ENCODE measurements around the gene C4B.
"Not testable (repeated sequence)": the region's sequence is repeated elsewhere in the genome, so short reads cannot be mapped to it uniquely, and the experiment has no call there.

C4B gene

GRCh38 chr6:32005991-32006529 lies 8.5 kb upstream of the C4B start:
- not testable (repeated sequence) for H3K4me3 ChIP-seq (ENCODE audit: low read depth, low read length); DNase-seq (ENCODE audit: low read depth)

DNA sequence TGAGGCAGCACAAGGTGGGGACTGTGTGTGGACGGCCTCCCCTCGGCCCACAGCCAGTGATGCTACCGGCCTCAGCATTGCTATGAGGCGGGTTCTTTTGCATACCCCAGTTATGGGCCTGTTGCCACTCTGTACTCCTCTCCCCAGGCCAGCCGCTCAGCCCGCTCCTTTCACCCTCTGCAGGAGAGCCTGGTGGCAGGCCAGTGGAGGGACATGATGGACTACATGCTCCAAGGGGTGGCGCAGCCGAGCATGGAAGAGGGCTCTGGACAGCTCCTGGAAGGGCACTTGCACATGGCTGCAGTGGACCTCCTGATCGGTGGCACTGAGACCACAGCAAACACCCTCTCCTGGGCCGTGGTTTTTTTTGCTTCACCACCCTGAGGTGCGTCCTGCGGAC lies 7.5 kb upstream of the C4B start:
- not testable (repeated sequence) for DNase-seq (ENCODE audit: low read depth); H3K4me3 ChIP-seq (ENCODE audit: low read depth, low read length)

- H3K4me3 ChIP-seq (ENCODE audit: low read depth, low read length); DNase-seq (ENCODE audit: low read depth): not testable (repeated sequence)
Measured at GRCh38 chr6:32008037-32008436, 6.6 kb upstream of the C4B start.

DNA sequence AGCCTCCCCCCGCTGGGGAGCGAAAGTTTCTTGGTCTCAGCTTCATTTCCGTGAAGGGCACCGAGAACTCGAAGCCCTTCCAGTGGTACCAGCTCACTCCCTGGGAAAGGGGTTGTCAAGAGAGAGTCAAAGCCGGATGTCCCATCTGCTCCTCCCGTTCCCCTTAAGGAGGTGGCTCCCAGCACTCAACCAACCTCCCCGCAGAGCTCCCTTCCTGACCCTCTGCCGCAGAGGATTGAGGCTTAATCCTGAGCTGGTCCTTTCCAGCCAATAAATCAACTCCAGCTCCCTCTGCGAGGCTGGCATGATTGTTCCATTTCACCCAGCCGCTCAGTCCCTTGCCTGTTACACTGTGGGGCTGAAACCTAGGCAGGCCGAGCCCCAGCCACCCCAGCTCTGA lies 6.0 kb upstream of the C4B start:
- DNase-seq (ENCODE audit: low read depth); H3K4me3 ChIP-seq (ENCODE audit: low read depth, low read length): not testable (repeated sequence)

GRCh38 chr6:32009537-32009936 lies 5.1 kb upstream of the C4B start:
- DNase-seq (ENCODE audit: low read depth); H3K4me3 ChIP-seq (ENCODE audit: low read depth, low read length): not testable (repeated sequence)

DNA sequence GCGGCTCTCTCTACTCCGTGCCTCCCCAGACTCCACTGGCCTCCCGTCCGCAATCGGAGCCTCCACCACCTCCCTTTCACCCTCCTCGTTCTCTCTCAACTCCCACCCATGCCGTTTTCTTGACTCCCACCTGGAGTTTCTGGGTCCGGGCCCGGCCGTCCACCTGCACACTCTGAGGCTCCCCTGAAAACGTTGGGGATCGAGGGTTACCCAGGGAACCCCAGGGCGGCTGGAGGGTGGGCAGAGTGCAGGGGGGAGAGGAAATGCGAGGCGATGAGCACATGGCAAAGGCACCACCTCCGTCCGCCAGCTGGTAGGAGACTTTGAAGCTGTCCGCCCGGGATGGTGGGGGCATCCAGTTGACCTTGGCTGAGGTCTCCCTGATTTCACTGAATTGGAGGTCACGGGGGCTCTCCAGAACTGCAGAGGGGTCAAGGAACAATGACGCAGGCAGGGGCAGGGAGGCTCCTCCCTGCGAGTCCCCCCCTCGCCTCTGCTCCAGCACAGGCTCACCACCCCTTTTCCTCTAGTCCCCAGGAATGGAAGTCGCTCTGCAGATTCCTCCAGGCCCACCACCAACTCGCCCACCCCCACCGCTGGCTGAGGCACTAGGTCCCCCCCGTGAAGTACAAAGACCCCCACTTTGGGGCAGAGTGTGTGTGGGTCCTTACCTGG lies 3.6 kb upstream of the C4B start:
- H3K4me3 ChIP-seq (ENCODE audit: low read depth, low read length); DNase-seq (ENCODE audit: low read depth): not testable (repeated sequence)

- not testable (repeated sequence) for DNase-seq (ENCODE audit: low read depth); H3K4me3 ChIP-seq (ENCODE audit: low read depth, low read length)
Measured at GRCh38 chr6:32012941-32013617, 1.5 kb upstream of the C4B start.

DNA sequence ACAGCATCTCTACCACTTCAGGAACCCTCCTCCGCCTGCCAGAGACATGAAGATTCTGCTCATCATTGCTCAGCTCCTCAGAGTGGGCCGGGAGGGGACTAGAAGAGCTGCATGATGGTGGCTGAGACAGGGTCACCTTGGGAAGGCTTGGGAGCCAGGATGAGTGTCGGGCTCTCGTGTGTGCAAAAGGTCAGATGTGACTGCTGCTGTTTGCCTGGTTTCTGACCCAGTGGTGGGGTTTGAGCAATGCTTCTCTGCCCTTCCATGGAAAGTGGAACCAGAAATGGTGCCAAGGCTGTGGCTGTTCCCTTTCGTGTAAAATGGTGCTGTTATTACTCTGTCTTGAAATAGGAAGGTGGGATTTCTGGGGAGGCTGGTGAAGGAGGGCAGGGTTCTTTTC lies 857 bp upstream of the C4B start:
- not testable (repeated sequence) for H3K4me3 ChIP-seq (ENCODE audit: low read depth, low read length); DNase-seq (ENCODE audit: low read depth)

GRCh38 chr6:32022100-32022499 lies 7.5 kb downstream of the C4B start:
- not testable (repeated sequence) for H3K4me3 ChIP-seq (ENCODE audit: low read depth, low read length)

DNA sequence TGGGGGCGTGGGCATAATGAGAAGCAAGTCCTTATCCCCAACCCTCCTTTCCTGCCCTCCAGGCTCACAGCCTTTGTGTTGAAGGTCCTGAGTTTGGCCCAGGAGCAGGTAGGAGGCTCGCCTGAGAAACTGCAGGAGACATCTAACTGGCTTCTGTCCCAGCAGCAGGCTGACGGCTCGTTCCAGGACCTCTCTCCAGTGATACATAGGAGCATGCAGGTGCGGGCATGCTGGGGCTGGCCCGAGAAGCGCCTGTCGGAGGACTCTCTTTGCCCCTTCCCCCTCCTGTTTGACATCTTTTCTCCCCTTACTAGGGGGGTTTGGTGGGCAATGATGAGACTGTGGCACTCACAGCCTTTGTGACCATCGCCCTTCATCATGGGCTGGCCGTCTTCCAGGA lies 14.0 kb downstream of the C4B start:
- not testable (repeated sequence) for DNase-seq (ENCODE audit: low read depth)

More at GRCh38 chr6:32022100-32022499, 7.5 kb downstream of the C4B start:
- not testable (repeated sequence) for DNase-seq (ENCODE audit: low read depth)

DNA sequence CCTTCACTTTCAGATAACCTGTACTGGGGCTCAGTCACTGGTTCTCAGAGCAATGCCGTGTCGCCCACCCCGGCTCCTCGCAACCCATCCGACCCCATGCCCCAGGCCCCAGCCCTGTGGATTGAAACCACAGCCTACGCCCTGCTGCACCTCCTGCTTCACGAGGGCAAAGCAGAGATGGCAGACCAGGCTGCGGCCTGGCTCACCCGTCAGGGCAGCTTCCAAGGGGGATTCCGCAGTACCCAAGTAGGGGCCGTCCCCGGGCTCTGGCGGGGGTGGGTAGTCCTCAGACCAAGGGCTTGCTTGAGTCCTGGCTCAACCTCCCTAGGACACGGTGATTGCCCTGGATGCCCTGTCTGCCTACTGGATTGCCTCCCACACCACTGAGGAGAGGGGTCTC lies 15.0 kb downstream of the C4B start:
- not testable (repeated sequence) for H3K4me3 ChIP-seq (ENCODE audit: low read depth, low read length); DNase-seq (ENCODE audit: low read depth)

More for the DNA sequence above, 14.0 kb downstream of the C4B start:
- not testable (repeated sequence) for H3K4me3 ChIP-seq (ENCODE audit: low read depth, low read length)

- H3K4me3 ChIP-seq (ENCODE audit: low read depth, low read length); DNase-seq (ENCODE audit: low read depth): not testable (repeated sequence)
Measured at GRCh38 chr6:32035283-32036013, 20.9 kb downstream of the C4B start.

GRCh38 chr6:32037136-32037535 lies 22.5 kb downstream of the C4B start:
- not testable (repeated sequence) for DNase-seq (ENCODE audit: low read depth); H3K4me3 ChIP-seq (ENCODE audit: low read depth, low read length)

- not testable (repeated sequence) for DNase-seq (ENCODE audit: low read depth)
Measured at GRCh38 chr6:32037598-32038524, 23.3 kb downstream of the C4B start, which contains the start of gene CYP21A2. CYP21A2 (plus strand) TSS chr6:32038415; CDS start chr6:32038423, 8 bp downstream.

DNA sequence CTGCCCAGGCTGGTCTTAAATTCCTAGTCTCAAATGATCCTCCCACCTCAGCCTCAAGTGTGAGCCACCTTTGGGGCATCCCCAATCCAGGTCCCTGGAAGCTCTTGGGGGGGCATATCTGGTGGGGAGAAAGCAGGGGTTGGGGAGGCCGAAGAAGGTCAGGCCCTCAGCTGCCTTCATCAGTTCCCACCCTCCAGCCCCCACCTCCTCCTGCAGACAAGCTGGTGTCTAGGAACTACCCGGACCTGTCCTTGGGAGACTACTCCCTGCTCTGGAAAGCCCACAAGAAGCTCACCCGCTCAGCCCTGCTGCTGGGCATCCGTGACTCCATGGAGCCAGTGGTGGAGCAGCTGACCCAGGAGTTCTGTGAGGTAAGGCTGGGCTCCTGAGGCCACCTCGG lies 24.3 kb downstream of the C4B start:
- not testable (repeated sequence) for H3K4me3 ChIP-seq (ENCODE audit: low read depth, low read length); DNase-seq (ENCODE audit: low read depth)

More at GRCh38 chr6:32037598-32038524, 23.3 kb downstream of the C4B start, which contains the start of gene CYP21A2:
- not testable (repeated sequence) for H3K4me3 ChIP-seq (ENCODE audit: low read depth, low read length)

DNA sequence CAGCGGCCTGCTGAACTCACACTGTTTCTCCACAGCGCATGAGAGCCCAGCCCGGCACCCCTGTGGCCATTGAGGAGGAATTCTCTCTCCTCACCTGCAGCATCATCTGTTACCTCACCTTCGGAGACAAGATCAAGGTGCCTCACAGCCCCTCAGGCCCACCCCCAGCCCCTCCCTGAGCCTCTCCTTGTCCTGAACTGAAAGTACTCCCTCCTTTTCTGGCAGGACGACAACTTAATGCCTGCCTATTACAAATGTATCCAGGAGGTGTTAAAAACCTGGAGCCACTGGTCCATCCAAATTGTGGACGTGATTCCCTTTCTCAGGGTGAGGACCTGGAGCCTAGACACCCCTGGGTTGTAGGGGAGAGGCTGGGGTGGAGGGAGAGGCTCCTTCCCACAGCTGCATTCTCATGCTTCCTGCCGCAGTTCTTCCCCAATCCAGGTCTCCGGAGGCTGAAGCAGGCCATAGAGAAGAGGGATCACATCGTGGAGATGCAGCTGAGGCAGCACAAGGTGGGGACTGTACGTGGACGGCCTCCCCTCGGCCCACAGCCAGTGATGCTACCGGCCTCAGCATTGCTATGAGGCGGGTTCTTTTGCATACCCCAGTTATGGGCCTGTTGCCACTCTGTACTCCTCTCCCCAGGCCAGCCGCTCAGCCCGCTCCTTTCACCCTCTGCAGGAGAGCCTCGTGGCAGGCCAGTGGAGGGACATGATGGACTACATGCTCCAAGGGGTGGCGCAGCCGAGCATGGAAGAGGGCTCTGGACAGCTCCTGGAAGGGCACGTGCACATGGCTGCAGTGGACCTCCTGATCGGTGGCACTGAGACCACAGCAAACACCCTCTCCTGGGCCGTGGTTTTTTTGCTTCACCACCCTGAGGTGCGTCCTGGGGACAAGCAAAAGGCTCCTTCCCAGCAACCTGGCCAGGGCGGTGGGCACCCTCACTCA lies 25.0 kb downstream of the C4B start:
- not testable (repeated sequence) for H3K4me3 ChIP-seq (ENCODE audit: low read depth, low read length); DNase-seq (ENCODE audit: low read depth)

DNA sequence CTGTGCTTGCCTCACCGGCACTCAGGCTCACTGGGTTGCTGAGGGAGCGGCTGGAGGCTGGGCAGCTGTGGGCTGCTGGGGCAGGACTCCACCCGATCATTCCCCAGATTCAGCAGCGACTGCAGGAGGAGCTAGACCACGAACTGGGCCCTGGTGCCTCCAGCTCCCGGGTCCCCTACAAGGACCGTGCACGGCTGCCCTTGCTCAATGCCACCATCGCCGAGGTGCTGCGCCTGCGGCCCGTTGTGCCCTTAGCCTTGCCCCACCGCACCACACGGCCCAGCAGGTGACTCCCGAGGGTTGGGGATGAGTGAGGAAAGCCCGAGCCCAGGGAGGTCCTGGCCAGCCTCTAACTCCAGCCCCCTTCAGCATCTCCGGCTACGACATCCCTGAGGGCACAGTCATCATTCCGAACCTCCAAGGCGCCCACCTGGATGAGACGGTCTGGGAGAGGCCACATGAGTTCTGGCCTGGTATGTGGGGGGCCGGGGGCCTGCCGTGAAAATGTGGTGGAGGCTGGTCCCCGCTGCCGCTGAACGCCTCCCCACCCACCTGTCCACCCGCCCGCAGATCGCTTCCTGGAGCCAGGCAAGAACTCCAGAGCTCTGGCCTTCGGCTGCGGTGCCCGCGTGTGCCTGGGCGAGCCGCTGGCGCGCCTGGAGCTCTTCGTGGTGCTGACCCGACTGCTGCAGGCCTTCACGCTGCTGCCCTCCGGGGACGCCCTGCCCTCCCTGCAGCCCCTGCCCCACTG lies 25.9 kb downstream of the C4B start:
- not testable (repeated sequence) for DNase-seq (ENCODE audit: low read depth); H3K4me3 ChIP-seq (ENCODE audit: low read depth, low read length)

All from GM12864 (cell line).